HepG2 (cell line): ENCODE results near the gene RAD21L1. TPM values are rescaled to one million over a fixed set of nuclear protein-coding genes. Genes with fewer than 3 reads are reported as not detected.

ENCODE experiments used
- ATAC-seq: fragments of 200-7000 bp; cut with Tn5 transposase; 3 replicates; pipeline ENCODE4 v1.9.1; 2020; ENCODE audit warnings: mild to moderate bottlenecking, moderate library complexity
- BruUV-seq: library from RNA; stranded (reverse); fragments of 400-500 nt; replicated peaks from 2 replicates; lab custom pipeline; 2021; lab: Mats Ljungman, UMichigan
- CTCF ChIA-PET: fragments of 300-600 bp; formaldehyde crosslinking; extraction: SDS; loops from one replicate; lab custom pipeline; 2021; ENCODE audit warnings: low total read pairs, inconsistent platforms, low intra/inter-chr PET ratio; lab: Yijun Ruan, JAX
- POLR2A ChIA-PET: fragments of 350-600 bp; sonication (Branson Sonifier 250); formaldehyde crosslinking; loops from one replicate; lab custom pipeline; 2020; ENCODE audit warnings: antibody characterized with exemption, inconsistent platforms; lab: Yijun Ruan, JAX
- DNase-seq: peaks from one replicate; pipeline ENCODE4 v3.0.0-alpha.2; 2015; ENCODE audit warnings: low spot score
- FAIRE-seq: peaks from 3 replicates; lab custom pipeline; 2011; peaks lifted over from hg19 to GRCh38; lab: Jason Lieb, UNC
- H2AFZ ChIP-seq: one replicate; pipeline ENCODE4 v1.6.1; 2011; ENCODE audit warnings: low read length, inconsistent platforms
- H3K27ac ChIP-seq: fragments of 300-600 bp; 3 replicates; pipeline ENCODE4 v1.8.0; 2011; ENCODE audit warnings: mixed run types, mild to moderate bottlenecking, mixed read lengths, low read length, inconsistent platforms; ENCODE audit not compliant: insufficient read depth; ENCODE audit errors: extremely low read length
- H3K27me3 ChIP-seq, 2 experiments: fragments of 200-600 bp in 1 of 2; 2 replicates in 1 of 2; 3 replicates in 1 of 2; pipeline versions ENCODE4 v1.6.0 to v1.8.0; 2011; ENCODE audit warnings: low read length in 2 of 2, mild to moderate bottlenecking in 2 of 2, moderate library complexity in 2 of 2, inconsistent platforms in 1 of 2; ENCODE audit not compliant: insufficient read depth in 2 of 2, control insufficient read depth in 1 of 2
- H3K36me3 ChIP-seq, 2 experiments: fragments of 200-600 bp in 1 of 2; replicated peaks in 1 of 2; 2 replicates in 1 of 2; 3 replicates in 1 of 2; pipeline versions ENCODE4 v1.5.1 to v1.8.0; 2011; ENCODE audit warnings: low read length in 2 of 2, inconsistent platforms in 1 of 2; ENCODE audit not compliant: insufficient read depth in 2 of 2, control insufficient read depth in 1 of 2
- H3K4me1 ChIP-seq: 2 replicates; pipeline ENCODE4 v1.5.1; 2012; ENCODE audit warnings: low read length, inconsistent platforms; ENCODE audit not compliant: insufficient read depth
- H3K4me2 ChIP-seq: 2 replicates; pipeline ENCODE4 v1.6.0; 2011; ENCODE audit warnings: low read depth, low read length, inconsistent platforms
- H3K4me3 ChIP-seq, 3 experiments: fragments of 200-600 bp in 1 of 3; sonication (generic), shearing (Covaris generic) in 1 of 3; replicated peaks in 1 of 3; 2 replicates each; pipeline ENCODE4 v1.5.1; 2011 to 2016; ENCODE audit warnings: low read length in 3 of 3, inconsistent platforms in 2 of 3, low read depth in 2 of 3, mild to moderate bottlenecking in 2 of 3, control low read depth in 1 of 3, mixed read lengths in 1 of 3; ENCODE audit not compliant: insufficient read depth in 1 of 3
- H3K79me2 ChIP-seq: one replicate; pipeline ENCODE4 v1.6.1; 2011; ENCODE audit warnings: low read length, inconsistent platforms; ENCODE audit not compliant: insufficient read depth
- H3K9ac ChIP-seq: 2 replicates; pipeline ENCODE4 v1.6.0; 2011; ENCODE audit warnings: mild to moderate bottlenecking, low read depth, low read length, inconsistent platforms; ENCODE audit not compliant: insufficient read depth
- H3K9me3 ChIP-seq: 2 replicates; pipeline ENCODE4 v1.5.1; 2012; ENCODE audit warnings: mild to moderate bottlenecking, low read length
- H4K20me1 ChIP-seq: 2 replicates; pipeline ENCODE4 v1.6.0; 2011; ENCODE audit warnings: inconsistent platforms, mild to moderate bottlenecking, low read length, moderate library complexity; ENCODE audit not compliant: insufficient read depth
- CBX1 ChIP-seq: IDR thresholded peaks from one replicate; pipeline ENCODE4 v1.6.1; 2016; ENCODE audit warnings: antibody characterized with exemption, low read depth
- DPF2 ChIP-seq: sonication (generic); formaldehyde crosslinking; IDR thresholded peaks from 2 replicates; pipeline ENCODE4 v1.4.0; 2020; ENCODE audit warnings: mild to moderate bottlenecking, low read depth, missing genetic modification reagents, borderline replicate concordance
- E2F1 ChIP-seq: sonication (generic); formaldehyde crosslinking; IDR thresholded peaks from 2 replicates; pipeline ENCODE4 v1.5.0; 2020; ENCODE audit warnings: missing genetic modification reagents
- GTF3A ChIP-seq: sonication (generic); formaldehyde crosslinking; conservative IDR thresholded peaks from 2 replicates; pipeline ENCODE4 v1.4.0; 2020; ENCODE audit warnings: mild to moderate bottlenecking, missing genetic modification reagents
- JDP2 ChIP-seq: sonication (generic); formaldehyde crosslinking; IDR thresholded peaks from 2 replicates; pipeline ENCODE4 v1.8.1; 2022; ENCODE audit warnings: missing genetic modification reagents, borderline replicate concordance
- PATZ1 ChIP-seq: sonication (generic); formaldehyde crosslinking; IDR thresholded peaks from 2 replicates; pipeline ENCODE4 v1.4.0; 2020; ENCODE audit warnings: missing genetic modification reagents
- ZNF562 ChIP-seq: sonication (generic); formaldehyde crosslinking; IDR thresholded peaks from 2 replicates; pipeline ENCODE4 v1.8.0; 2022; ENCODE audit warnings: missing genetic modification reagents, borderline replicate concordance
- ZNF574 ChIP-seq: sonication (generic); formaldehyde crosslinking; IDR thresholded peaks from 2 replicates; pipeline ENCODE4 v1.4.0; 2020; ENCODE audit warnings: missing genetic modification reagents
- ZNF891 ChIP-seq: sonication (generic); formaldehyde crosslinking; IDR thresholded peaks from 2 replicates; pipeline ENCODE4 v1.5.0; 2020; ENCODE audit warnings: mild to moderate bottlenecking, missing genetic modification reagents
- ZSCAN29 ChIP-seq: sonication (generic); formaldehyde crosslinking; conservative IDR thresholded peaks from 2 replicates; pipeline ENCODE4 v1.4.0; 2020; ENCODE audit warnings: mild to moderate bottlenecking, missing genetic modification reagents
- WGBS: methylation state at CpG from one replicate; pipeline ENCODE4 v1.1.6; 2017; ENCODE audit warnings: low lambda C conversion rate; 5-methylcytosine and 5-hydroxymethylcytosine counted together
- in situ Hi-C: cut with HindIII; loops from 2 replicates; pipeline ENCODE4 v1.10.0; 2017; ENCODE audit warnings: low pct_unique_long_range_greater_than_20kb; ENCODE audit not compliant: extremely low pct_ligation_motif_present
- intact Hi-C: fragments of 100-400 bp; cut with micrococcal nuclease; formaldehyde crosslinking; loops from one replicate; pipeline ENCODE4 v1.10.0; 2022; ENCODE audit not compliant: unreplicated experiment
- polyA plus RNA-seq, 8 experiments: library from polyadenylated mRNA; depleted of rRNA in 3 of 8; stranded (reverse) in 7 of 8; unstranded in 1 of 8; fragments of >200 nt; fragmentation: Illumina TruSeq in 4 of 8; extraction: Trizol in 4 of 8; gene quantifications; 2 replicates each; pipeline versions ENCODE4 v1.2.1 to v1.2.3, GENCODE V29; 2011 to 2016; ENCODE audit warnings: low read depth in 4 of 8, missing spikeins in 1 of 8, mixed read lengths in 1 of 8; ENCODE audit not compliant: insufficient read depth in 1 of 8
- total RNA-seq, 5 experiments: library from RNA; depleted of rRNA; stranded (reverse); fragments of >200 nt; fragmentation: Illumina TruSeq; extraction: Trizol; gene quantifications; 2 replicates each; pipeline ENCODE4 v1.2.3, GENCODE V29; 2016; ENCODE audit warnings: low read depth in 1 of 5

The RAD21L1 gene
- total and polyA plus RNA-seq, 2 of the 13 experiments (the other 11 are each of a cell fraction or from before 2014, with no cell fraction given), result not detected

GRCh38 chr20:1294497-1294896 is 68.7 kb downstream of the RAD21L1 start:
- Histone ChIP-seq H3K4me3 (no peak overlapping the region), H3K36me3 (no peaks in the 10 kb centered on the region), H3K27me3 (peaks cover 7 to 44% of the 10 kb centered on the region in 2 experiments; a peak in 3 of 5 replicates), H3K4me1 (no peaks in the 10 kb centered on the region), H3K27ac (no peak overlapping the region), H3K9me3 (no peaks in the 10 kb centered on the region), H2AFZ (no peak overlapping the region), H3K4me2 (no peak overlapping the region), H3K79me2 (no peaks in the 10 kb centered on the region), H4K20me1 (no peaks in the 10 kb centered on the region), H3K9ac (no peak overlapping the region)
- in situ Hi-C loops (no loop called here), intact Hi-C loops (loop anchor here (10.0 kb wide), 1 partner anchor 410 kb away; no protein-coding TSS in a partner anchor)
- no TSS peak for BruUV-seq
- ChIA-PET POLR2A (no interaction called here), CTCF (no interaction called here)
- no peak for FAIRE-seq
- WGBS, result 13% methylated on average over 7 of the region's 8 CpGs
- ATAC-seq, result no peak
- no peak for DNase-seq
- no peak for TF ChIP-seq ZNF562 (CRISPR knock-in tag)
- 0 out of 2 replicates have a peak, but pooled peaks have one; percentile 33 for TF ChIP-seq ZNF891 (CRISPR knock-in tag)
- 0 out of 2 replicates have a peak, but pooled peaks have one; percentile 29 for TF ChIP-seq GTF3A (CRISPR knock-in tag)

GRCh38 chr20:1295276-1295930 is 69.6 kb downstream of the RAD21L1 start:
- no peak overlapping the region for H3K4me2 ChIP-seq
- no peak overlapping the region for H3K4me3 ChIP-seq
- 72% methylated on average over 19 of the region's 20 CpGs for WGBS
- intact Hi-C loops, result loop anchor here (10.0 kb wide), 1 partner anchor 411 kb away; no protein-coding TSS in a partner anchor
- H3K27ac ChIP-seq, result no peak overlapping the region
- in situ Hi-C loops, result no loop called here
- POLR2A ChIA-PET, result no interaction called here
- no peak for FAIRE-seq
- CTCF ChIA-PET, result no interaction called here
- H3K4me1 ChIP-seq, result no peaks in the 10 kb centered on the region
- H2AFZ ChIP-seq, result no peak overlapping the region
- ATAC-seq, result no peak
- no TSS peak for BruUV-seq
- H3K36me3 ChIP-seq, result no peaks in the 10 kb centered on the region
- H3K79me2 ChIP-seq, result no peaks in the 10 kb centered on the region
- no peak for DNase-seq
- no peak overlapping the region for H3K9ac ChIP-seq
- no peaks in the 10 kb centered on the region for H4K20me1 ChIP-seq
- peaks cover 7 to 53% of the 10 kb centered on the region in 2 experiments; a peak in 3 of 5 replicates for H3K27me3 ChIP-seq
- H3K9me3 ChIP-seq, result no peaks in the 10 kb centered on the region
- TF ChIP-seq ZSCAN29 (CRISPR knock-in tag), result no peak
- TF ChIP-seq DPF2 (CRISPR knock-in tag), result no peak
- TF ChIP-seq ZNF574, result no peak
- TF ChIP-seq CBX1, result no peak
- no peak for TF ChIP-seq JDP2 (CRISPR knock-in tag)
- TF ChIP-seq PATZ1 (CRISPR knock-in tag), result no peak
- no peak for TF ChIP-seq E2F1 (CRISPR knock-in tag)
